ENCODE data around the gene BMAL1.

Gene BMAL1

GRCh38 chr11:13349581-13349980 is 72.0 kb downstream of the BMAL1 start:
- Histone ChIP-seq H3K9me3 (ENCODE audit: control insufficient read depth, low read length) (no peaks in the 10 kb centered on the region), H3K4me1 (ENCODE audit: control insufficient read depth, insufficient read depth, low read length) (no peaks in the 10 kb centered on the region), H3K36me3 (ENCODE audit: control insufficient read depth, insufficient read depth, low read length, severe bottlenecking) (peaks cover 29% of the 10 kb centered on the region), H3K27me3 (replicated peaks; ENCODE audit: control insufficient read depth, insufficient read depth, low read length) (no peaks in the 10 kb centered on the region), H3K9ac (ENCODE audit: low read length) (no peak overlapping the region), H3K4me3 (ENCODE audit: low read length) (no peak overlapping the region)
- DNase-seq (ENCODE audit: low read depth), result no peak

GRCh38 chr11:13352711-13353110 is 75.1 kb downstream of the BMAL1 start:
- Histone ChIP-seq H3K27me3 (replicated peaks; ENCODE audit: control insufficient read depth, insufficient read depth, low read length) (no peaks in the 10 kb centered on the region), H3K36me3 (ENCODE audit: control insufficient read depth, insufficient read depth, low read length, severe bottlenecking) (peaks cover 58% of the 10 kb centered on the region), H3K4me1 (ENCODE audit: control insufficient read depth, insufficient read depth, low read length) (no peaks in the 10 kb centered on the region), H3K4me3 (ENCODE audit: low read length) (no peak overlapping the region), H3K9ac (ENCODE audit: low read length) (no peak overlapping the region), H3K9me3 (ENCODE audit: control insufficient read depth, low read length) (no peaks in the 10 kb centered on the region)
- DNase-seq (ENCODE audit: low read depth), result no peak

- Histone ChIP-seq H3K9me3 (ENCODE audit: control insufficient read depth, low read length) (no peaks in the 10 kb centered on the region), H3K27me3 (replicated peaks; ENCODE audit: control insufficient read depth, insufficient read depth, low read length) (no peaks in the 10 kb centered on the region), H3K4me3 (ENCODE audit: low read length) (no peak overlapping the region), H3K9ac (ENCODE audit: low read length) (no peak overlapping the region), H3K4me1 (ENCODE audit: control insufficient read depth, insufficient read depth, low read length) (no peaks in the 10 kb centered on the region), H3K36me3 (ENCODE audit: control insufficient read depth, insufficient read depth, low read length, severe bottlenecking) (peaks cover 73% of the 10 kb centered on the region)
- no peak for DNase-seq (ENCODE audit: low read depth)
Measured at GRCh38 chr11:13354335-13354734, 76.7 kb downstream of the BMAL1 start.

- Histone ChIP-seq H3K36me3 (ENCODE audit: control insufficient read depth, insufficient read depth, low read length, severe bottlenecking) (peaks cover 82% of the 10 kb centered on the region), H3K27me3 (replicated peaks; ENCODE audit: control insufficient read depth, insufficient read depth, low read length) (no peaks in the 10 kb centered on the region), H3K9me3 (ENCODE audit: control insufficient read depth, low read length) (no peaks in the 10 kb centered on the region), H3K9ac (ENCODE audit: low read length) (no peak overlapping the region), H3K4me1 (ENCODE audit: control insufficient read depth, insufficient read depth, low read length) (no peaks in the 10 kb centered on the region), H3K4me3 (ENCODE audit: low read length) (no peak overlapping the region)
- DNase-seq (ENCODE audit: low read depth), result no peak
Measured at GRCh38 chr11:13355191-13355590, 77.6 kb downstream of the BMAL1 start.

GRCh38 chr11:13357232-13357631 is 79.6 kb downstream of the BMAL1 start:
- no peaks in the 10 kb centered on the region for H3K27me3 ChIP-seq (replicated peaks; ENCODE audit: control insufficient read depth, insufficient read depth, low read length)
- H3K9ac ChIP-seq (ENCODE audit: low read length), result no peak overlapping the region
- no peaks in the 10 kb centered on the region for H3K9me3 ChIP-seq (ENCODE audit: control insufficient read depth, low read length)
- H3K36me3 ChIP-seq (ENCODE audit: control insufficient read depth, insufficient read depth, low read length, severe bottlenecking), result peaks cover 89% of the 10 kb centered on the region
- no peak for DNase-seq (ENCODE audit: low read depth)
- H3K4me1 ChIP-seq (ENCODE audit: control insufficient read depth, insufficient read depth, low read length), result no peaks in the 10 kb centered on the region
- no peak overlapping the region for H3K4me3 ChIP-seq (ENCODE audit: low read length)

GRCh38 chr11:13358596-13359270 is 81.1 kb downstream of the BMAL1 start:
- no peaks in the 10 kb centered on the region for H3K27me3 ChIP-seq (replicated peaks; ENCODE audit: control insufficient read depth, insufficient read depth, low read length)
- H3K9ac ChIP-seq (ENCODE audit: low read length), result no peak overlapping the region
- H3K4me1 ChIP-seq (ENCODE audit: control insufficient read depth, insufficient read depth, low read length), result no peaks in the 10 kb centered on the region
- no peak overlapping the region for H3K4me3 ChIP-seq (ENCODE audit: low read length)
- H3K9me3 ChIP-seq (ENCODE audit: control insufficient read depth, low read length), result no peaks in the 10 kb centered on the region
- DNase-seq (ENCODE audit: low read depth), result no peak
- peaks cover 90% of the 10 kb centered on the region for H3K36me3 ChIP-seq (ENCODE audit: control insufficient read depth, insufficient read depth, low read length, severe bottlenecking)

GRCh38 chr11:13362596-13363109 is 85.1 kb downstream of the BMAL1 start:
- Histone ChIP-seq H3K27me3 (replicated peaks; ENCODE audit: control insufficient read depth, insufficient read depth, low read length) (no peaks in the 10 kb centered on the region), H3K36me3 (ENCODE audit: control insufficient read depth, insufficient read depth, low read length, severe bottlenecking) (peaks cover 96% of the 10 kb centered on the region), H3K9ac (ENCODE audit: low read length) (no peak overlapping the region), H3K4me1 (ENCODE audit: control insufficient read depth, insufficient read depth, low read length) (peaks cover 5% of the 10 kb centered on the region), H3K4me3 (ENCODE audit: low read length) (no peak overlapping the region), H3K9me3 (ENCODE audit: control insufficient read depth, low read length) (no peaks in the 10 kb centered on the region)
- no peak for DNase-seq (ENCODE audit: low read depth)

- Histone ChIP-seq H3K36me3 (ENCODE audit: control insufficient read depth, insufficient read depth, low read length, severe bottlenecking) (peaks cover 97% of the 10 kb centered on the region), H3K9ac (ENCODE audit: low read length) (no peak overlapping the region), H3K27me3 (replicated peaks; ENCODE audit: control insufficient read depth, insufficient read depth, low read length) (no peaks in the 10 kb centered on the region), H3K9me3 (ENCODE audit: control insufficient read depth, low read length) (no peaks in the 10 kb centered on the region), H3K4me1 (ENCODE audit: control insufficient read depth, insufficient read depth, low read length) (peaks cover 5% of the 10 kb centered on the region), H3K4me3 (ENCODE audit: low read length) (no peak overlapping the region)
- no peak for DNase-seq (ENCODE audit: low read depth)
Measured at GRCh38 chr11:13364388-13364787, 86.8 kb downstream of the BMAL1 start.

- no peak overlapping the region for H3K4me3 ChIP-seq (ENCODE audit: low read length)
- H3K9ac ChIP-seq (ENCODE audit: low read length), result no peak overlapping the region
- H3K9me3 ChIP-seq (ENCODE audit: control insufficient read depth, low read length), result no peaks in the 10 kb centered on the region
- H3K27me3 ChIP-seq (replicated peaks; ENCODE audit: control insufficient read depth, insufficient read depth, low read length), result no peaks in the 10 kb centered on the region
- peaks cover 5% of the 10 kb centered on the region for H3K4me1 ChIP-seq (ENCODE audit: control insufficient read depth, insufficient read depth, low read length)
- no peak for DNase-seq (ENCODE audit: low read depth)
- H3K36me3 ChIP-seq (ENCODE audit: control insufficient read depth, insufficient read depth, low read length, severe bottlenecking), result peaks cover 97% of the 10 kb centered on the region
Measured at GRCh38 chr11:13366266-13367026, 88.9 kb downstream of the BMAL1 start.

- peaks cover 97% of the 10 kb centered on the region for H3K36me3 ChIP-seq (ENCODE audit: control insufficient read depth, insufficient read depth, low read length, severe bottlenecking)
- DNase-seq (ENCODE audit: low read depth), result no peak
- no peak overlapping the region for H3K9ac ChIP-seq (ENCODE audit: low read length)
- peaks cover 5% of the 10 kb centered on the region for H3K4me1 ChIP-seq (ENCODE audit: control insufficient read depth, insufficient read depth, low read length)
- no peaks in the 10 kb centered on the region for H3K9me3 ChIP-seq (ENCODE audit: control insufficient read depth, low read length)
- no peak overlapping the region for H3K4me3 ChIP-seq (ENCODE audit: low read length)
- no peaks in the 10 kb centered on the region for H3K27me3 ChIP-seq (replicated peaks; ENCODE audit: control insufficient read depth, insufficient read depth, low read length)
Measured at GRCh38 chr11:13367115-13367514, 89.5 kb downstream of the BMAL1 start.

GRCh38 chr11:13368041-13368446 is 90.5 kb downstream of the BMAL1 start:
- DNase-seq (ENCODE audit: low read depth), result peak; percentile 55
- H3K4me3 ChIP-seq (ENCODE audit: low read length), result no peak overlapping the region
- H3K9ac ChIP-seq (ENCODE audit: low read length), result no peak overlapping the region
- H3K27me3 ChIP-seq (replicated peaks; ENCODE audit: control insufficient read depth, insufficient read depth, low read length), result no peaks in the 10 kb centered on the region
- H3K9me3 ChIP-seq (ENCODE audit: control insufficient read depth, low read length), result no peaks in the 10 kb centered on the region
- H3K4me1 ChIP-seq (ENCODE audit: control insufficient read depth, insufficient read depth, low read length), result peaks cover 5% of the 10 kb centered on the region
- H3K36me3 ChIP-seq (ENCODE audit: control insufficient read depth, insufficient read depth, low read length, severe bottlenecking), result peaks cover 99% of the 10 kb centered on the region
